GM12878 (cell line): ENCODE data around the gene SERPINA9. TPM values are rescaled to one million over a fixed set of nuclear protein-coding genes. Genes with fewer than 3 reads are reported as not detected.

Experiments
- CUX1 ChIP-seq: IDR thresholded peaks from 2 replicates; pipeline ENCODE4 v1.6.1; 2012; ENCODE audit warnings: improper control_type of control experiment, low read depth, low read length; ENCODE audit not compliant: insufficient replicate concordance
- E4F1 ChIP-seq: fragments of 450-650 bp; IDR thresholded peaks from 2 replicates; pipeline ENCODE4 v1.6.1; 2018; ENCODE audit warnings: borderline replicate concordance, mild to moderate bottlenecking; ENCODE audit not compliant: partially characterized antibody
- ETV6 ChIP-seq, 2 experiments: fragments of 450-650 bp in 1 of 2; IDR thresholded peaks in 1 of 2; conservative IDR thresholded peaks in 1 of 2; 2 replicates each; pipeline ENCODE4 v1.6.1; 2014; ENCODE audit warnings: antibody characterized with exemption in 1 of 2, borderline replicate concordance in 1 of 2, low read depth in 1 of 2, mild to moderate bottlenecking in 1 of 2, moderate library complexity in 1 of 2
- GABPA ChIP-seq: IDR thresholded peaks from 2 replicates; pipeline ENCODE4 v1.6.1; 2014; ENCODE audit warnings: antibody characterized with exemption, low read depth, mild to moderate bottlenecking, inconsistent platforms
- JUND ChIP-seq: IDR thresholded peaks from 2 replicates; pipeline ENCODE4 v1.6.1; 2012; ENCODE audit warnings: low read depth, mild to moderate bottlenecking, low read length, improper control_type of control experiment, moderate library complexity
- NFYB ChIP-seq: IDR thresholded peaks from 2 replicates; pipeline ENCODE4 v1.6.1; 2011; ENCODE audit warnings: low read depth, mild to moderate bottlenecking, low read length, improper control_type of control experiment, moderate library complexity; ENCODE audit not compliant: insufficient read depth
- POLR2A ChIP-seq: IDR thresholded peaks from 2 replicates; pipeline ENCODE4 v1.6.1; 2011; ENCODE audit warnings: low read depth, mild to moderate bottlenecking, low read length
- POLR2AphosphoS5 ChIP-seq: IDR thresholded peaks from 2 replicates; pipeline ENCODE4 v1.6.1; 2011; ENCODE audit warnings: mild to moderate bottlenecking, low read length, inconsistent platforms
- SIX5 ChIP-seq: IDR thresholded peaks from 2 replicates; pipeline ENCODE4 v1.6.1; 2011; ENCODE audit warnings: mild to moderate bottlenecking, low read depth, low read length, moderate library complexity; ENCODE audit not compliant: severe bottlenecking
- SPI1 ChIP-seq: IDR thresholded peaks from 2 replicates; pipeline ENCODE4 v1.6.1; 2011; ENCODE audit warnings: low read depth, mild to moderate bottlenecking, low read length, moderate library complexity, borderline replicate concordance; ENCODE audit not compliant: insufficient read depth
- STAT3 ChIP-seq: IDR thresholded peaks from 2 replicates; pipeline ENCODE4 v1.6.1; 2011; ENCODE audit warnings: low read depth, low read length, improper control_type of control experiment
- WRNIP1 ChIP-seq: IDR thresholded peaks from 2 replicates; pipeline ENCODE4 v1.6.1; 2011; ENCODE audit warnings: low read depth, low read length, improper control_type of control experiment, borderline replicate concordance
- YBX1 ChIP-seq: fragments of 450-650 bp; IDR thresholded peaks from 2 replicates; pipeline ENCODE4 v1.6.1; 2016; ENCODE audit warnings: antibody characterized with exemption
- polyA plus RNA-seq, 11 experiments: library from polyadenylated mRNA; depleted of rRNA in 4 of 11; unstranded in 6 of 11; stranded (reverse) in 5 of 11; fragments of >200 nt; fragmentation: Nextera tagmentation in 4 of 11; fragmentation: Illumina TruSeq in 1 of 11; extraction: Ambion mirVana in 4 of 11; extraction: Trizol in 1 of 11; gene quantifications; 1 replicate in 1 of 11; 2 replicates in 10 of 11; pipeline versions ENCODE4 v1.2.1 to v1.2.3, GENCODE V29; 2011 to 2016; ENCODE audit warnings: inconsistent platforms in 2 of 11, missing spikeins in 2 of 11, low read depth in 1 of 11
- total RNA-seq, 4 experiments: library from RNA; depleted of rRNA in 3 of 4; stranded (reverse); fragments of >200 nt in 3 of 4; fragmentation: Illumina TruSeq in 1 of 4; extraction: Trizol in 1 of 4; gene quantifications; 2 replicates each; pipeline versions ENCODE4 v1.2.1 to v1.2.3, GENCODE V29; 2013 to 2021

The SERPINA9 gene
- total and polyA plus RNA-seq, 10 of the 15 experiments (the other 5 are each of a cell fraction or from before 2014, with no cell fraction given) = 0.05 TPM; not detected in 9

GRCh38 chr14:94517641-94518257, 41.8 kb upstream of the SERPINA9 start (continued):
- TF ChIP-seq CUX1 = no peak
- TF ChIP-seq POLR2A = no peak
- no peak for TF ChIP-seq JUND
- TF ChIP-seq GABPA = no peak
- TF ChIP-seq SIX5 = no peak
- TF ChIP-seq STAT3 = no peak
- no peak for TF ChIP-seq WRNIP1
- TF ChIP-seq ETV6 (conservative IDR thresholded peaks at IDR 0.05 in 1 of 2, IDR thresholded peaks at IDR 0.05 in 1 of 2; ENCODE audit: borderline replicate concordance in 1 of 2, low read depth in 1 of 2) = no peak
- TF ChIP-seq E4F1 = no peak
- TF ChIP-seq SPI1 = no peak
- no peak for TF ChIP-seq NFYB
- no peak for TF ChIP-seq YBX1
- no peak for TF ChIP-seq POLR2AphosphoS5
